MM.1S (cell line): ENCODE results near the gene ELP4.

Experiments
- DNase-seq: peaks from one replicate; pipeline ENCODE4 v3.0.0-alpha.2; 2015
- H2AFZ ChIP-seq: fragments of 300-600 bp; sonication (generic); 2 replicates; pipeline ENCODE4 v1.6.0; 2016; ENCODE audit warnings: antibody characterized with exemption, low read length
- H3F3A ChIP-seq: fragments of 300-600 bp; sonication (generic); 2 replicates; pipeline ENCODE4 v1.6.1; 2016; ENCODE audit warnings: mild to moderate bottlenecking, antibody characterized with exemption, low read length, moderate library complexity, mixed read lengths; ENCODE audit not compliant: insufficient read depth
- H3K27ac ChIP-seq: fragments of 300-600 bp; sonication (generic); 2 replicates; pipeline ENCODE4 v1.5.1; 2016; ENCODE audit warnings: mild to moderate bottlenecking, low read length
- H3K27me3 ChIP-seq: fragments of 300-600 bp; sonication (generic); replicated peaks from 2 replicates; pipeline ENCODE4 v1.6.0; 2016; ENCODE audit warnings: low read length; ENCODE audit not compliant: insufficient read depth
- H3K36me3 ChIP-seq: fragments of 300-600 bp; sonication (generic); replicated peaks from 2 replicates; pipeline ENCODE4 v1.6.1; 2016; ENCODE audit warnings: mild to moderate bottlenecking, low read length, mixed read lengths; ENCODE audit not compliant: insufficient read depth
- H3K4me1 ChIP-seq: fragments of 300-600 bp; sonication (generic); 2 replicates; pipeline ENCODE4 v1.6.1; 2016; ENCODE audit warnings: low read length, mixed read lengths
- H3K4me2 ChIP-seq: fragments of 300-600 bp; sonication (generic); 2 replicates; pipeline ENCODE4 v1.6.0; 2016; ENCODE audit warnings: low read depth, low read length
- H3K4me3 ChIP-seq: fragments of 300-600 bp; sonication (generic); 2 replicates; pipeline ENCODE4 v1.5.1; 2016; ENCODE audit warnings: low read length, mixed read lengths
- H3K79me2 ChIP-seq: fragments of 300-600 bp; sonication (generic); 2 replicates; pipeline ENCODE4 v1.6.1; 2016; ENCODE audit warnings: mixed run types, low read length, mixed read lengths
- H3K9ac ChIP-seq: fragments of 300-600 bp; sonication (generic); 2 replicates; pipeline ENCODE4 v1.6.1; 2016; ENCODE audit warnings: low read length, mixed read lengths
- H3K9me2 ChIP-seq: fragments of 300-600 bp; sonication (generic); replicated peaks from 2 replicates; pipeline ENCODE4 v1.6.1; 2016; ENCODE audit warnings: mild to moderate bottlenecking, low read length, mixed read lengths; ENCODE audit not compliant: insufficient read depth
- H3K9me3 ChIP-seq: fragments of 300-600 bp; sonication (generic); replicated peaks from 2 replicates; pipeline ENCODE4 v1.6.1; 2016; ENCODE audit warnings: mild to moderate bottlenecking, low read length, mixed read lengths; ENCODE audit not compliant: insufficient read depth
- H4K20me1 ChIP-seq: fragments of 300-600 bp; sonication (generic); 2 replicates; pipeline ENCODE4 v1.6.1; 2016; ENCODE audit warnings: mild to moderate bottlenecking, low read length, moderate library complexity, mixed read lengths; ENCODE audit not compliant: insufficient read depth
- EZH2 ChIP-seq: fragments of 300-600 bp; sonication (generic); optimal IDR thresholded peaks from 2 replicates; pipeline ENCODE3; 2017; ENCODE audit warnings: low read depth, mild to moderate bottlenecking, antibody characterized with exemption, low read length, mixed read lengths
- EZH2phosphoT487 ChIP-seq: fragments of 300-600 bp; sonication (generic); IDR thresholded peaks from 2 replicates; pipeline ENCODE4 v1.6.1; 2018; ENCODE audit warnings: antibody characterized with exemption, low read length
- TF ChIP-seq, protein P1 (sequence below): fragments of 300-600 bp; sonication (generic); IDR thresholded peaks from 2 replicates; pipeline ENCODE4 v1.5.1; 2016; ENCODE audit warnings: antibody characterized with exemption, low read length, mixed read lengths

ELP4 gene

DNA sequence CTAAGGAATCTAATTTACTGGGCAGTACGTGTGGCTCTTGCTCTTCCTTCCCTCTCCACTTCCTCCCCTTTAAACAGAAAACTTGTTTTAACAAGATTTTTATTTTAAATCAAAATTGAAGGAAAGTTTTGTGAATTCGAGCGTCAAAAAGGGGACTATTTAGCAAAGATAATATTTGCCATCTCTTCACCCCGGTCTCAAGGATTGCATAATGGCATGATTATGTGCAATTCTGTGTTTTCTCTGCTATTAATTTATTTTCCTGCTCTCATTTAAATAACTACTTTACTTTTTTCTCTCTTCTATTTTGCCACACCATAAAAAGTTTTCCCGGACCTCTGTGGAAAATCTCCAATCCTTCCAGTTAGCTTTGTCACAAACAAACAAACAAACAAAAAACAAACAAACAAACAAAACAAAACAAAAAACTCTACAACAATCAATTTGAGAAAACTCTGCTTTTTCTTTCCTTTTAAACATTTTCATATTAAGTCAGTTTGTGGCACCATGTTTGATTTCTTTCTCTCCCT is 311.7 kb downstream of the ELP4 start:
- no peak overlapping the region for H3K4me3 ChIP-seq
- no peaks in the 10 kb centered on the region for H3F3A ChIP-seq
- TF ChIP-seq EZH2: no peak
- TF ChIP-seq EZH2phosphoT487: no peak
- TF ChIP-seq, protein P1, sequence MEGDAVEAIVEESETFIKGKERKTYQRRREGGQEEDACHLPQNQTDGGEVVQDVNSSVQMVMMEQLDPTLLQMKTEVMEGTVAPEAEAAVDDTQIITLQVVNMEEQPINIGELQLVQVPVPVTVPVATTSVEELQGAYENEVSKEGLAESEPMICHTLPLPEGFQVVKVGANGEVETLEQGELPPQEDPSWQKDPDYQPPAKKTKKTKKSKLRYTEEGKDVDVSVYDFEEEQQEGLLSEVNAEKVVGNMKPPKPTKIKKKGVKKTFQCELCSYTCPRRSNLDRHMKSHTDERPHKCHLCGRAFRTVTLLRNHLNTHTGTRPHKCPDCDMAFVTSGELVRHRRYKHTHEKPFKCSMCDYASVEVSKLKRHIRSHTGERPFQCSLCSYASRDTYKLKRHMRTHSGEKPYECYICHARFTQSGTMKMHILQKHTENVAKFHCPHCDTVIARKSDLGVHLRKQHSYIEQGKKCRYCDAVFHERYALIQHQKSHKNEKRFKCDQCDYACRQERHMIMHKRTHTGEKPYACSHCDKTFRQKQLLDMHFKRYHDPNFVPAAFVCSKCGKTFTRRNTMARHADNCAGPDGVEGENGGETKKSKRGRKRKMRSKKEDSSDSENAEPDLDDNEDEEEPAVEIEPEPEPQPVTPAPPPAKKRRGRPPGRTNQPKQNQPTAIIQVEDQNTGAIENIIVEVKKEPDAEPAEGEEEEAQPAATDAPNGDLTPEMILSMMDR: no peak
- no peaks in the 10 kb centered on the region for H3K36me3 ChIP-seq
- no peak overlapping the region for H3K9ac ChIP-seq
- H3K9me2 ChIP-seq: no peaks in the 10 kb centered on the region
- H3K27ac ChIP-seq: no peak overlapping the region
- no peaks in the 10 kb centered on the region for H3K9me3 ChIP-seq
- H3K27me3 ChIP-seq: 0 out of 2 replicates have a peak, but pooled peaks cover 5% of the 10 kb centered on the region
- no peaks in the 10 kb centered on the region for H3K4me1 ChIP-seq
- no peaks in the 10 kb centered on the region for H3K79me2 ChIP-seq
- H4K20me1 ChIP-seq: no peaks in the 10 kb centered on the region
- no peak overlapping the region for H2AFZ ChIP-seq
- H3K4me2 ChIP-seq: no peak overlapping the region
- no peak for DNase-seq

DNA sequence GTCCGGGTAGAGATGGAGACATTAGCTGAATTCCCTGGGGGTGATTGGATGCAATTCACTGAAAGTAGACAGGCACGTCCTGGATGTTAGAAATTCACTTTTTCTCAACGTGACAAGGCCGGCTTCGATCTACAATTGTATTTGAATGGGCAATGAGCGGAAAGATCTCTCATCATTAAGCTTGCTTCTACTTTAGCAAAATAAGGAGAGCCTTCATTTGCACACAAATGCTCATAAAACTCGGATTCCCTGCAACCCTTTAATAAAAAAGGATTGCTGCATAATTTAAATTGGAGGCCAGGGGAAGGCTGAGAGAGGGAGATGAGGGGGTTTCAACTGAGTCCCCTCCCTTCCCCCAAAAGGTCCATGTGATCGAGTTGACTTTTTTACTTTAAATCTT is 312.2 kb downstream of the ELP4 start:
- Histone ChIP-seq H3K9me3 (no peaks in the 10 kb centered on the region), H3K36me3 (no peaks in the 10 kb centered on the region), H3K9ac (no peak overlapping the region), H3K4me1 (no peaks in the 10 kb centered on the region), H3K79me2 (no peaks in the 10 kb centered on the region), H3K4me2 (no peak overlapping the region), H3F3A (no peaks in the 10 kb centered on the region), H3K27ac (no peak overlapping the region), H3K4me3 (no peak overlapping the region), H4K20me1 (no peaks in the 10 kb centered on the region), H2AFZ (no peak overlapping the region), H3K27me3 (0 out of 2 replicates have a peak, but pooled peaks cover 5% of the 10 kb centered on the region), H3K9me2 (no peaks in the 10 kb centered on the region)
- TF ChIP-seq EZH2phosphoT487 (no peak), EZH2 (no peak)
- TF ChIP-seq, protein P1: no peak
- DNase-seq: no peak

DNA sequence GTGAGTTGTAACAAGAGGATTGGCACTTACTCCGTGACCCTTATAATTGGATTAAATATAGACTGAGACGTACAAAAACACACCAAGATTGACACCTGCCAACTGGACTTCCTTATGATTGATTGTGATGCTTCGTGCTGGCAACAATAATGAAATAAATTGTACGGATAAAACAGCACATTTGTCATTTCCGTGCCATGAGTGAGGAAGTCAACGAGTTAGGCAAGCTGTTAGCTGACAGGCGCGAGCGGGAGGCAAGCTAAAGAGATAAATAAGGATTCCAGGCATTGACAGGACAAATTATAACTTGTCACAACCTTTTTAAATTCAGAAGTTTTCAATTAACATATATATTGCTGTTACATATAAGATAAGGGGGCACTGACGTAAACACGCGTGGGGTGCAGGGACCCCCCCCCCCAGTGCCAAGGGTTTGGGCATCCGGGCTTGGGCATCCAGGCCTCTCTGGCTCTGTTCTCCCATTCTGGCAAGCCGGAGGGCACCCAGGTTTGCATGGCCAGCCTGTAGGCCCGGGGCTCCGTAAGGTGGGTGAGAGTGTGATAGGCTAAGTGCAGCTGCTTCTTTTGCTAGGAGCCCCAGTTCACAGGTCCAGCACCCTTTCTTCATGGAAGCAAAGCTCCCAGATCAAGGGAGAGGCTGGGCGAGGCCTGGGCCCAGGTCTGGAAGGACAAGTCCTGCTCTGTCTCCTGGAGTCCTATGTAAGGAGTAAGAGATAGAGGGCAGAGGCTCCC is 312.8 kb downstream of the ELP4 start:
- DNase-seq: no peak
- Histone ChIP-seq H3K27ac (no peak overlapping the region), H3K9me3 (no peaks in the 10 kb centered on the region), H3K79me2 (no peaks in the 10 kb centered on the region), H3K4me3 (no peak overlapping the region), H4K20me1 (no peaks in the 10 kb centered on the region), H3K4me1 (no peaks in the 10 kb centered on the region), H3K9me2 (no peaks in the 10 kb centered on the region), H3K4me2 (no peak overlapping the region), H3F3A (no peaks in the 10 kb centered on the region), H3K27me3 (0 out of 2 replicates have a peak, but pooled peaks cover 5% of the 10 kb centered on the region), H3K9ac (no peak overlapping the region), H3K36me3 (no peaks in the 10 kb centered on the region), H2AFZ (no peak overlapping the region)
- TF ChIP-seq EZH2phosphoT487 (no peak), EZH2 (no peak)
- TF ChIP-seq, protein P1: no peak
